SH-SY5Y (cell line): ENCODE measurements around the gene PDGFA.

Experiments used
- GATA2 ChIP-seq: IDR thresholded peaks from 2 replicates; pipeline ENCODE4 v1.6.1; 2011; ENCODE audit warnings: mild to moderate bottlenecking, low read depth, low read length
- GATA3 ChIP-seq: IDR thresholded peaks from 2 replicates; pipeline ENCODE4 v1.6.1; 2011; ENCODE audit warnings: low read depth, mild to moderate bottlenecking, low read length, moderate library complexity

PDGFA gene

GRCh38 chr7:510131-510481 is 9.5 kb downstream of the PDGFA start:
- TF ChIP-seq GATA3 (no peak), GATA2 (no peak)

- no peak for TF ChIP-seq GATA2
- TF ChIP-seq GATA3, result no peak
Measured at GRCh38 chr7:509426-510130, 10.1 kb downstream of the PDGFA start.

GRCh38 chr7:508461-509170 is 11.0 kb downstream of the PDGFA start:
- TF ChIP-seq GATA2 (no peak), GATA3 (no peak)

GRCh38 chr7:507623-508300 is 11.9 kb downstream of the PDGFA start:
- TF ChIP-seq GATA2 (no peak), GATA3 (no peak)

- TF ChIP-seq GATA2, result no peak
- no peak for TF ChIP-seq GATA3
Measured at GRCh38 chr7:506921-507622, 12.6 kb downstream of the PDGFA start.

GRCh38 chr7:506391-506831 is 13.2 kb downstream of the PDGFA start:
- TF ChIP-seq GATA3 (no peak), GATA2 (no peak)

- TF ChIP-seq GATA3 (no peak), GATA2 (no peak)
Measured at GRCh38 chr7:505171-505570, 14.5 kb downstream of the PDGFA start.

GRCh38 chr7:504221-505111 is 15.2 kb downstream of the PDGFA start:
- no peak for TF ChIP-seq GATA2
- no peak for TF ChIP-seq GATA3

- TF ChIP-seq GATA3 (no peak), GATA2 (no peak)
Measured at GRCh38 chr7:503575-504111, 16.0 kb downstream of the PDGFA start.

GRCh38 chr7:502296-502695 is 17.4 kb downstream of the PDGFA start:
- TF ChIP-seq GATA3, result no peak
- TF ChIP-seq GATA2, result no peak

GRCh38 chr7:501526-501925 is 18.1 kb downstream of the PDGFA start:
- TF ChIP-seq GATA3, result no peak
- TF ChIP-seq GATA2, result no peak

- TF ChIP-seq GATA2 (no peak), GATA3 (no peak)
Measured at GRCh38 chr7:500521-501420, 18.9 kb downstream of the PDGFA start.

GRCh38 chr7:499853-500485 is 19.7 kb downstream of the PDGFA start:
- TF ChIP-seq GATA2 (no peak), GATA3 (no peak)
